Mucosa of descending colon (tissue), 3 donors: Measurements from ENCODE around the gene U2AF2. TPM values are rescaled to one million over a fixed set of nuclear protein-coding genes. Genes with fewer than 3 reads are reported as not detected.
A peak's percentile ranks its signal among the peaks of the same experiment; 100 is the strongest.

Source experiments
- ATAC-seq: fragments of 200-7000 bp; cut with Tn5 transposase; one replicate; pipeline ENCODE4 v1.9.1; 2020; ENCODE audit warnings: mild to moderate bottlenecking, moderate library complexity
- DNase-seq, 3 donors: peaks; one replicate each; pipeline ENCODE4 v3.0.0-alpha.2; 2020
- H3K36me3 ChIP-seq: fragments of 200-600 bp; one replicate; pipeline ENCODE4 v1.8.0; 2021; ENCODE audit warnings: low read depth, mild to moderate bottlenecking
- H3K4me1 ChIP-seq: fragments of 200-600 bp; one replicate; pipeline ENCODE4 v1.8.0; 2021; ENCODE audit warnings: low read depth, mild to moderate bottlenecking
- H3K4me3 ChIP-seq: fragments of 200-600 bp; one replicate; pipeline ENCODE4 v1.8.0; 2021; ENCODE audit warnings: mild to moderate bottlenecking
- H3K9me3 ChIP-seq: fragments of 200-600 bp; one replicate; pipeline ENCODE4 v1.8.0; 2021; ENCODE audit warnings: mild to moderate bottlenecking
- intact Hi-C, 2 donors: fragments of 100-400 bp; cut with DNase I in 1 of 2; cut with micrococcal nuclease in 1 of 2; formaldehyde crosslinking; loops; one replicate each; pipeline versions ENCODE4 v1.11.0 to v1.11.1; 2022; cut with DNase I, micrococcal nuclease
- total RNA-seq, 3 donors: library from RNA; stranded (reverse); fragmentation: NEBNext Ultra II Directional in 2 of 3; extraction: Animal tissue kit (Norgen Biotek cat#: 25700) in 2 of 3; gene quantifications; one replicate each; pipeline versions ENCODE4 v1.2.1 to v1.2.4, GENCODE V29; 2021 to 2023
- TF ChIP-seq, protein P1 (sequence below): fragments of 200-600 bp; IDR thresholded peaks from one replicate; pipeline ENCODE4 v1.8.0; 2022; ENCODE audit warnings: antibody characterized with exemption, mild to moderate bottlenecking
- donor health status: DM: no; HTN: no; CAD: no; lungs with moderate emphysema.
- donor health status: DM: no; HTN: no; CAD: no.
- donor health status: DM: no; HTN: yes; CAD: no.

U2AF2 gene
- total RNA-seq, 3 donors from 2014 or later = 162 to 194 (median 163) TPM

DNA sequence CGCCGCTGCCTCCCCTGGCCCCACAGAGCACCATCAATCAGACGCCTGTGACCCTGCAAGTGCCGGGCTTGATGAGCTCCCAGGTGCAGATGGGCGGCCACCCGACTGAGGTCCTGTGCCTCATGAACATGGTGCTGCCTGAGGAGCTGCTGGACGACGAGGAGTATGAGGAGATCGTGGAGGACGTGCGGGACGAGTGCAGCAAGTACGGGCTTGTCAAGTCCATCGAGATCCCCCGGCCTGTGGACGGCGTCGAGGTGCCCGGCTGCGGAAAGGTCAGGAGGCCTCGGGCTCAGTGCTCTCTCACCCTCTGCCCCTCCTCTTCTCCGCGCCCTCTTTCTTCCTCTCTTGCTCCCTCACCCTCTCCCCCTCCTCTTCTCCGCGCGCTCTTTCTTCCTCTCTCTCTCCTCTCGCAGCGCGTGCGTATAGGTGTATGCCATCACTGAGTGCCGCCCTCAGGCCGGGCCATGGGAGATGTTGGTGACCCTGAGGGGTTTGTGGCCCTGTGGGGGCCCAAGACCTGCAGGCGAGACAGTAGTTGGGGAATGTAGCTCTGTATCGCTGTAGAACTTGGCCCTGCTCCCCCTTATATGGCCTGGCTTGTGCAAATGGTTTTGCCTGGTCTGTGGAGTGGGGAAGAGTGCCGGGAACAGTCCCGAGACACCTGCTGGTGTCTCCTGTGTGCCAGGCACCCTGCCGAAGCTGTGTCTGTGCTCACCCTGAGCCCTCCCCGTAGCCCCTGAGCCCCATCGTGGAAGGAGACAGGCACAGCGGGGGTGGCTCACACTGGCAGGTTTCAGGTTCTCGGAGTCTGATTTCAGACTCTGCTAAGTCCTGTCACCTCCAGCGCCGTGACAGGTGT lies 14.8 kb downstream of the U2AF2 start:
- Histone ChIP-seq H3K36me3 (peaks cover 10% of the 10 kb centered on the region), H3K4me3 (no peak overlapping the region)
- DNase-seq = peak in 1 of 3 donors; percentile 55

DNA sequence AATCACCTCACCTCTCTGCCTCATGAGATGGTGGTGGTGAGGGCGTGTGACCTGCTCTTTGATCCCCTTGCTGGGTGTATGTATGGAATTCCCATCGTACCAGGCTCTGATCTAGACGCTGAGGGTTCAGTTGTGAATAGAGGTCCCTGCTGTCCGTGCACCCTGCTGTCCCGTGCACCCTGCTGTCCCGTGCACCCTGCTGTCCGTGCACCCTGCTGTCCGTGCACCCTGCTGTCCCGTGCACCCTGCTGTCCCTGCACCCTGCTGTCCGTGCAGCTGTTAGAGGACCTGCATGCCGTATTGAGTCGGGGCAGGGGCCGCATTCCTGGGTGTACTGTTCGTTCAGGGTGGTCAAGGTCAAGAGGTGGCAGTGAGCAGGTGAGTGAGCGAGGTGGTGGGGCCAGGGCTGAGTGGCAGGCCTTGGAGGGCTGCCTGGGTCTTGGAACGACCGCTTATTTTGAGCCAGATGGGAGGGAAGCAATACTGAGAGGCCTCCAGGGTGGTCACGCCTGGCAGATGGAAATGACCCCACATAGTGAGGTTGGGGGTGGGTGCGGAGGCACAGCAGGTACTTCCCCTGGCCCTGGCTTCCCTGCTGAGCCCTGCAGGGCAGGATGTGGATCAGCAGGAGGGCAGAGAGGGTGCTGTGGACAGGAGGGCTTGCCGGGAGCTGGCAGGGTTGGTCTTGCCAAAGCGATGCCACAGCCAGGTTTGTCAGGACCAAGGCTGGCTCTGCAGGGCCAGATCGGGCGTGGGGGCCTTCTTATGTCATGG lies 15.6 kb downstream of the U2AF2 start:
- peaks cover 3% of the 10 kb centered on the region for H3K4me1 ChIP-seq
- ATAC-seq (no peak), DNase-seq (peak in 1 of 3 donors; percentile 82)
- peaks cover 10% of the 10 kb centered on the region for H3K36me3 ChIP-seq
- H3K9me3 ChIP-seq = no peaks in the 10 kb centered on the region
- TF ChIP-seq, protein P1, sequence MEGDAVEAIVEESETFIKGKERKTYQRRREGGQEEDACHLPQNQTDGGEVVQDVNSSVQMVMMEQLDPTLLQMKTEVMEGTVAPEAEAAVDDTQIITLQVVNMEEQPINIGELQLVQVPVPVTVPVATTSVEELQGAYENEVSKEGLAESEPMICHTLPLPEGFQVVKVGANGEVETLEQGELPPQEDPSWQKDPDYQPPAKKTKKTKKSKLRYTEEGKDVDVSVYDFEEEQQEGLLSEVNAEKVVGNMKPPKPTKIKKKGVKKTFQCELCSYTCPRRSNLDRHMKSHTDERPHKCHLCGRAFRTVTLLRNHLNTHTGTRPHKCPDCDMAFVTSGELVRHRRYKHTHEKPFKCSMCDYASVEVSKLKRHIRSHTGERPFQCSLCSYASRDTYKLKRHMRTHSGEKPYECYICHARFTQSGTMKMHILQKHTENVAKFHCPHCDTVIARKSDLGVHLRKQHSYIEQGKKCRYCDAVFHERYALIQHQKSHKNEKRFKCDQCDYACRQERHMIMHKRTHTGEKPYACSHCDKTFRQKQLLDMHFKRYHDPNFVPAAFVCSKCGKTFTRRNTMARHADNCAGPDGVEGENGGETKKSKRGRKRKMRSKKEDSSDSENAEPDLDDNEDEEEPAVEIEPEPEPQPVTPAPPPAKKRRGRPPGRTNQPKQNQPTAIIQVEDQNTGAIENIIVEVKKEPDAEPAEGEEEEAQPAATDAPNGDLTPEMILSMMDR = no peak
- H3K4me3 ChIP-seq = no peak overlapping the region
- intact Hi-C loops = no loop called here

More for the DNA sequence above, 14.8 kb downstream of the U2AF2 start:
- no peak for ATAC-seq
- Histone ChIP-seq H3K9me3 (no peaks in the 10 kb centered on the region), H3K4me1 (peaks cover 3% of the 10 kb centered on the region)
- intact Hi-C loops = no loop called here
- TF ChIP-seq, protein P1 = no peak

DNA sequence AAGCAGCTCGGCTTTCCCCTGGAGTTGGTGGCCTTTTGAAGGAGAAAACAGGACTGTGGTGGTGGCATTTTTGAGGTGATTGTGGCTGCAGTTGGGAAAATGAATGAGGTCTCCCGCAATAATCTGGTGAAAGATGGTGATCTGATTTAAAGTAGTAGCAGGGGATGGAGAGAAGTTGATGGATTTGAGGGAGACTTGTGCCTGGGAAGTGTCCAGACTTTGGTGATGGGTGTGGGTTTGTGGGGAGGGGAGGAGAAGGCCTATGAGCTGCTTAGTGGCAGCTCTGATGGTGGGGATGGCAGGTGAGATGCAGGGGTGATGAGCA lies 16.2 kb downstream of the U2AF2 start:
- no peak for ATAC-seq
- Histone ChIP-seq H3K4me3 (no peak overlapping the region), H3K9me3 (no peaks in the 10 kb centered on the region), H3K4me1 (peaks cover 7% of the 10 kb centered on the region), H3K36me3 (peaks cover 6% of the 10 kb centered on the region)
- TF ChIP-seq, protein P1 = no peak
- intact Hi-C loops = no loop called here
- no peak for DNase-seq

DNA sequence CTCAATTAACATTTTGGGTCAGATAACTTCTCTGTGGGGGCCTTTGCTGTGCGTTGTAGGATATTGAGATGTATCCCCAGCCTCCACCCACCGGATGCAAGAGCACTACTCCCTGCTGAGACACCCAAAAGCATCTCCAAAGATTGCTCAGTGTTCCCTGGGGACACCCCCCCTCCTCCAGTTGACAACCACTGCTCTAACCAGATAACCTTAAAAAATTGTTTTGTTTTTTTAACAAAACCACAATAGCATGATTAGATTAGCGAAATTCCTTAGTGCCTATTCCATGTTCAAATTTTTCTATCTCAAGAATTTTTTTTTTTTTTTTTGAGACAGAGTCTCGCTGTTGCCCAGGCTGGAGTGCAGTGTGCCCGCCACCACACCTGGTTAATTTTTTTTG lies 17.6 kb downstream of the U2AF2 start:
- H3K4me1 ChIP-seq = peaks cover 21% of the 10 kb centered on the region
- H3K4me3 ChIP-seq = no peak overlapping the region
- no peaks in the 10 kb centered on the region for H3K36me3 ChIP-seq
- H3K9me3 ChIP-seq = no peaks in the 10 kb centered on the region
- DNase-seq (no peak), ATAC-seq (no peak)
- intact Hi-C loops = no loop called here
- TF ChIP-seq, protein P1 = no peak

DNA sequence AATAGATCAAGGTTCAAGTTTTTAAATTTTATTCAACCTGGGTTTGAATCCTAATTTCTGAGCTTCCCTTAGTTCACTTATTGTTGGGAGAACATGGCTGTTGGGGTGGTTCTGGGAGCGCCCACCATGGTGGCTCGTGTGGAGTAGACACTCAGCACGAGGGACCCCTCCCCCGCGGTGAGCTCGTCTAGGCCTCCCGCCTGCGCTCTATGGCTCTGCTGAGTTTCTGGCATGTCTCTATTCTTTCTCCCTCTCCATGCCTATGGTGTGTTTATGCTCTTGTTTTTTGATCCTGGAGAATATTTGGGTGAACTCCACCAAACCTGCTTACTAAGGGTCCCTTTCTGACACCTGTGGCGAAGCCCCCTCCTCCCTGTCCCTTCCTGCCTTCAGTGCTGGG lies 18.6 kb downstream of the U2AF2 start:
- intact Hi-C loops = no loop called here
- DNase-seq (no peak), ATAC-seq (no peak)
- TF ChIP-seq, protein P1 = no peak
- no peak overlapping the region for H3K4me3 ChIP-seq
- H3K9me3 ChIP-seq = no peaks in the 10 kb centered on the region
- H3K4me1 ChIP-seq = peaks cover 28% of the 10 kb centered on the region
- no peaks in the 10 kb centered on the region for H3K36me3 ChIP-seq
